GM19043 (cell line): ENCODE measurements around the gene TMEM200A.
A peak's percentile ranks its signal among the peaks of the same experiment; 100 is the strongest.
"Not testable (repeated sequence)": the region's sequence is repeated elsewhere in the genome, so short reads cannot be mapped to it uniquely, and the experiment has no call there.

Experiments
- ATAC-seq: cut with Tn5 transposase; IDR thresholded peaks from one replicate; pipeline ENCODE4 v1.9.1; 2021; ENCODE audit warnings: low read depth; ENCODE audit not compliant: unreplicated experiment

The TMEM200A gene

DNA sequence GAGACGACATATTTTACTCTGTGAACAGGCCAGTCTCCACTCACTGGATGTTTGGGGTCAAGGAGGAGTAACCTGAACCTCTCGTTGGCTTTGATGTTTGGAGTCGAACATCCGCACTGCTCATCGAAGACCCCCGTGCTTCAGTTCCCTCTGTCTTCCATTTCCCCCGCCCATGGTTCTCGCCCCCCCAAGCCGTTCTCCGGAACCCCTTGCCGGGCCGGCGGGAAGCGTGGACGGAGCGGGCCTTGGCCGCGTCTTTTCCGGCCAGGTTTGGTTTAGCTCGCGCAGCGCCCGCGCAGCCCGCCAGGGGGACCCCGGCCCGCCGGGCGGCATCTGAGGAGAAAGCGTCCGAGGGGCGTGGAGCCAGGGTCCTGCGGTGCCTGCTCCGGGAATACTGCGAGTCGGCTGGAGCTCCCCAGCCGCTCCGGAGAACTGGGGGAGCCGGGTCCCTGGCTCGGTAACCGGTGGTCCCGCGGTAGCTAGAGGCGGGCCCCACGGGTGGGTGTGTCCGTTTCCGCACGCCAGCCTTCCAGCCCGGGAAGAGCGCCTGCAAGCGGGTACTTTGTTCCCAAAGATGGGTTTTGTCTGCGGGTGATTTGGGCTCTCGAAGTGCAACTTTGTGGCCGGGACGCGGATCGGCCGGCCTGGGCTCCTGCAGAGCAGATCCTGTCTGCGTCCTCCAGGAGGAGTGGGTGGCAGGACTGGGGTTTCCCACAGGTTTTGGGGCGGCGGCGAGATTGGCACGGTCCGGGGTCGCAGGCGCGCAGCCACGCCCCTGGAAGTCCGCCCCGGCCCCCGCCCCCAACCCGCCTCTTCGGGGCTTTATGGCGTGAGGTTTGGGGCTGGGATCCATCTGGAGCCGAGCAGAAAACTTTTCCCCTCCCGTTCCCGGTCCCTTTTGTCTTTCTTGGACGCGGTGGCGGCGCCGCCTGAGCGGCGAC lies at the start of gene TMEM200A:
TMEM200A (plus strand) TSS at position 852 of the 941 bp plus-strand sequence. CDS start 74,406 bp downstream, outside the sequence.
- ATAC-seq: peak; percentile 59

- no peak for ATAC-seq
These were observed 44.9 kb upstream of the TMEM200A start for GRCh38 chr6:130320908-130321307.

DNA sequence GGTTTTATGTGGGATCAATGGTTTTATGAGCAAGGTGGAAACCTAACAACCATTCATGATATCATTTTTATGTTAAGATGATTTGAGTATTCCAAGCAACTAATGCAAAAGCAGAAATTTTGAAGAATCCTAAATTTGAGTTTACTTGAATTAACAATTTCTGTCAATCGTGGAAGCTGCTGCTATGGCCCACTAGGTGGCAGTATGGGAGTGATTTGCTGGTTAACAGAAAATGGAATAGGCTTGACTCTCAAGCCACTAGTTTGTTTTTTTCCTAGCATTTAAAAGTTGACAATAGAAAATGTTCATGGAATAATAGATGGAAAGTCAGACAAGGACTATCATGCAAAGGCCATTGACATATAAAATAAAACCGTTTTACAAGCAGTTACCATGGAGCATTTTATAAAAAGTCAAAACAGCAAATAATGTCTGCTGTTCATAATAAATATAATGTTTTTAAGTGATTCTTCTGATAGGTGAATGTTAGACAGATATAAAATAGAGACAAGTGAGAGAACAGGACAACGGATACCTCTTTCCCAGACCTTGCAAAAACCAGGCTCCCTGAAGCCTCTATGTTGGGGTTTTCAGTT lies 43.0 kb upstream of the TMEM200A start:
- ATAC-seq: no peak

DNA sequence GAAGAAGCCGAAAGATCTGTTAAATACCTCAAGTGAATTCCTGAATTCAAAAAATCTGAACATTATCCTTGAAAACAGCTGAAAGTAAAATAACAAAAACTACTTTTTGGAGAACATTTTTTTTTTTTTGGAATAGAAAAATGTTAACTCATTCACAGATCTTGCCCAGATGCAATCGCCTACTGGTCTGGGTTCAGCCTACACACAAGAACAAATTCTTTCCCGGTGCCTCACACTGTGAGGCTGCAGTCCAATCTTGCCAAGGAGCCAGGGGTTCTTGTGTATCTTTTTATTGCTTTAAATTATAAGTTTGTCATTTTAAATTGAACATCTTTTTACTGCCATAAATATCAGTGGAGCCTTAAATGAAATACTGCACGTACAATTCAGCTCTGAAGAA lies 41.2 kb upstream of the TMEM200A start:
- no peak for ATAC-seq

DNA sequence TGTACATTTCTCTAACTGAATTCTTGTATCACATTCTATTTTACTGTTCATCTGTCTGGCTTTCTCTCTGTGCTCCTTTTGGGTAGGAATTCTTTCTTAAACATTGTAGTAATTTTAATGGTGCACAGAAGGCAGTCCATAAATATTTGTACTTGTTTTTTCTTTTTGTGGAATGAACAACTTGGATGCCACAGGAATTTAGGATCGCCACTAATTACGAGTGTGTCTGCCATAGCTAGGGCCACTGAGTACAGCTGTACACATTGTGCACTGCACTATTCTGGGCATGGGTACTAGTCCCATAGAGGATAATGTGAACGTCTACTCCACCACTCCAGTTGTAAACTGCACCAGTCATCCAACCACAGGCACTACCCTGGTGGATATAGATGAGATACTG lies 39.3 kb upstream of the TMEM200A start:
- no peak for ATAC-seq

GRCh38 chr6:130337534-130337933 lies 28.3 kb upstream of the TMEM200A start:
- ATAC-seq: no peak

DNA sequence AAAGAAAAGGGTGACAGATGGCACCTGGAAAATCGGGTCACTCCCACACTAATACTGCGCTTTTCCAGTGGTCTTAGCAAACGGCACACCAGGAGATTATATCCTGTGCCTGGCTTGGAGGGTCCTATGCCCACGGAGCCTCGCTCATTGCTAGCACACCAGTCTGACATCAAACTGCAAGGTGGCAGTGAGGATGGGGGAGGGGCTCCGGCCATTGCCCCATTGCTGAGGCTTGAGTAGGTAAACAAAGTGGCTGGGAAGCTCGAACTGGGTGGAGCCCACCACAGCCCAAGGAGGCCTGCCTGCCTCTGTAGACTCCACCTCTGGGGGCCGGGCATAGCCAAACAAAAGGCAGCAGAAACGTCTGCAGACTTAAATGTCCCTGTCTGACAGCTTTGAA lies 19.5 kb upstream of the TMEM200A start:
- not testable (repeated sequence) for ATAC-seq

DNA sequence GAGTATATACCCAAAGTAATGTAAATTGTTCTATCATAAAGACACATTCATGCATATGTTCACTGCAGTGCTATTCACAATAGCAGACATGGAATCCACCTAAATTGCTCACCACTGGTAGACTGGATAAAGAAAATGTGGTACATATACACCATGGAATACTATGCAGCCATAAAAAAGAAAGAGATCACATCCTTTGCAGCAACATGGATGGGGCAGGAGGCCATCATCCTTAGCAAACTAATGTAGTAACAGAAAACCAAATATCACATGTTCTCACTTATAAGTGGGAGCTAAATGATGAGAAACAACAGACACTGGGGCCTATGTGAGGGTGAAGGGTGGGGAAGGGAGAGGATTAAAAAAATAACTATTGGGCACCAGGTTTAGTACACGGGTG lies 11.5 kb upstream of the TMEM200A start:
- ATAC-seq: no peak

GRCh38 chr6:130355572-130355971 lies 10.2 kb upstream of the TMEM200A start:
- ATAC-seq: no peak

DNA sequence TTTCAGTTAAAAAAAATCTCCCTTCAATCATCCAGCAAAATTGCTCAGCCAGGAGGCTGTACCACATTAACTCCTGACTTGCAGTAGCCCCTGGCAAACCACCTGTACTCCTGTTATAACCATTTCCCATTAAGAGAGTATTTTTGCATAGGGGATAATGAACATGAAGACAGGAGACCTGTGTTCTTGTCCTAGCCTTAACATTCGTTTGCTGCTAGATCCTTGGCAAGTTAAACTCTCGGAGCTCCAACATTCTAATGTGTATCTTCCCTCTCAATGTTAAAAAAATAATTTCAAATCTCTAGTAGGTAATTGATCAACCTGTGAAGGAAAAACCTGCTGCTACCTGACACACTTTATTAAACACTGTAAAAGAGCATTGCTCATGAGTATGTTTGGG lies 8.4 kb upstream of the TMEM200A start:
- ATAC-seq: no peak

GRCh38 chr6:130359736-130360135 lies 6.1 kb upstream of the TMEM200A start:
- no peak for ATAC-seq

DNA sequence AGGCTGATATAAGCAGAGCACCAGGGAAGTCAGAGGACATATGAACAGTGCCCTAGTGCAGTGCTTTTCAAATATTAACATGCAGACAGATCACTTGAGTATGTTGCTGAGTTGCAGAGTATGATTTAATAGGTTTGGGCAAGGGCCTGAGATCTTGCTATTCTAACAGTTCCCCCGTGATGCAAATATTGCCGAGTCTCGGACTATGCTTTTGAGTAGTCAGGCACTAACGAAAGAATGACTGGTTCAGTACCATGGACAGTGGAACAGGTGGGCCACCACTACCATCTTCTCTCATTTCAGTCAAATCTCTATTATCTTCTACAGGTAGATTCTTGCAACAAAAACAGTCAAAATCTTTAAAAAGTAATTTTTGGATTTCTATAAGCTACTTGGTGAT lies 3.7 kb upstream of the TMEM200A start:
- no peak for ATAC-seq

DNA sequence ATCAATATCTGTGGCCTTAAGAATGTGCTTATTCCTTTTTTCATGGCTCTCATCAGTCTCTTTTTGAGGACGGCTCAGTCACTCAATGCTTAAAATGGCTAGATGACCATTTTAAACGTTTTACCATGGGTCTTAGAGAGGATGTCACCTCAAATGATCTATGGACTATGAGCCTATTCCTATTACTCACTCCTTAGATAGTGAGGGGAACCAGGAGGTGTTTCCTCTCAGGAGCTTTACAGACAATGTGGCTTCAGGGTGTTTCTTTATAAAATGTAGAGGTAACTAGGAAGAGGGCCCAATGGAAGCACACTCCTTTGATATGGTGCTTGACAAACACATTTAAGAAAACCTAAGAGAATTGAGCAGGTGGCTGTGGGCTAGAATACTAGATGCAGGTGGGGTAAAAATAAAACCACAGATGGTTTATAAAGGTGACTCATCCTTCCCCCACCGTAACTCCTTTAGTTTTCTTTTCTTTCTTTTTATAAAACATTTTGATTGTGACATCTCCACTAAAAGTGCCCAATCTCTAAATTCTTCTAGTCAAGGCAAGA lies 1.5 kb upstream of the TMEM200A start:
- ATAC-seq: no peak

DNA sequence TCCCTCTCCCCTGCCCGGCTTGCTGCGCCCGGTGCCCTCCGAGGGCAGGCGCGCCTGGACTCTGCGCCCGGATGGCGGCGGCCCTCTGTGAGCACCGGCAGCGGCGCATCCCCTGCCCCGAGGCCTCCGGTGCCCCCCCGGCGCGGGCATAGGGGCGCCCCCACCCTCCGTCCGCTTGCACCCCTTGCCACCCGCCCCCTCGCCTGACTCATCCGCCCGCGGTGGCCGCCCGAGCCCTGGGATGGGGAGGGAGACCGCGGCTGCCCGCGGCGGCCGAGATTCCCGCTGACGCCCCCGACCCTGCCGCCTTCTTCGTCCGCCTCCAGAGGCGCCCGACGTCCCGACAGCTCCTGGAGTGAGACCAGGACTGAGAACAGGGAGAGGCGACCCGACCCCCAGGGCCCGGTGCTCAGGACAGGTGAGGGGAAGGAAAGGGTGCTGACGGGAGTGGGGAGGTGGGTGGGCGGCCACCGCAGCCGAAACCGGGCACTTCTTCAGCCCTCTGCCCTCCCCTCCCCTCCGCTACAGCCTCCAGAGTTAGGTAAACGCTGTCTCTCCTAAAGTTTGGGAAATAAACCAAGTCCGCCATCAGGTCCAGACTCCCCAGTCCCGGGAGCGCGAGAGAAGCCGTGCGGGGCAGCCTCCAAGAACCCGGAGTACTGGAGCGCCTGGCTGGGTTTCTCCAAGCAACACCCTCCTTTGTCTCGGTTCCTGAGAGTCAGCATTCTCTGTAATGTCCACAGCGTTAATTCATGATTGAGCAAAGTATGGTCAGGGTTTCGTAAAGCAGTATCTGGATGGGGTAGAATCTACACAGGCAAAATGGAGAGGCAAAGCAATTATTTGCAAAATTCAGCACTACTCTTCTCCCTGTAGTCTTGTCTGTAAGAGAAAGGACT lies 539 bp downstream of the TMEM200A start:
- ATAC-seq: no peak

- ATAC-seq: no peak
These were observed 1.9 kb downstream of the TMEM200A start for GRCh38 chr6:130367767-130368166.

GRCh38 chr6:130368576-130368975 lies 2.8 kb downstream of the TMEM200A start:
- ATAC-seq: no peak

DNA sequence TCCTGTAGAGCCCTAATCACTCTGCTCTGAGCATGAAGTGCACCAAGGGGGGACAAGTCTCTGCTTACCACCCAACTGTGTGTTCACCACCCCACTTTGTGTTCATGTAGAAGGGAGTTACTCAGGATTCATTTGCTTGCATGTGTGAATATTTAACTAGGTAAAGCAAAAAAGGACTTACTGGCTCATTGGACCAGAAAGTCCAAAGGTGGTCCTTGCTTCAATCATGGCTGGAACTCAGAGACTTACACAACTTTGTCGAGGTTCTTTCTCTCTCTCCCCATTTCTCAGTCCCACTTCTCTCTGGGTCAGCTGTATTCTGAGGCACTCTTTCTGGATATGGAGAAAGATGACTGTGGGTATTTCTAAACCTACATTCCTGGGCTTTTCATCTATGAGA lies 4.0 kb downstream of the TMEM200A start:
- no peak for ATAC-seq

- no peak for ATAC-seq
These were observed 6.2 kb downstream of the TMEM200A start for GRCh38 chr6:130371921-130372420.

DNA sequence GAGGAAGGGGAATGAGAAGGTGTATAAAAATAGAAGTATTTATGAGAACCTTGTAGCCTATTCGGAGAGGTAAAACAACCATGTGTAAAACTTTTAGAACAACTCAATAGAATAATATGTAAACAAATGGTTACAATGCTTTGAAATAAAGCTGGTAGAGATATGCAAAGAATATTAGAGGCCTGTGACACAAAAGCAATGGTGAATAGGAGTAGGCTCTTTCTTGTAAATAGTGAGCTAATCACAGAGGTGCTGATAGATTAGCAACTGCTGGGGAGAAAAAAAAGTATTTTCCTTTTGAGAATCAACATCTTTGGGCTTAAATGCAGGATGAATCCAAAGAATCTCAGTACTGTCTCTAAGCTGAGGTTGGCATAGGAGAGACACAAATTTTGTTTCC lies 7.0 kb downstream of the TMEM200A start:
- ATAC-seq: no peak

- no peak for ATAC-seq
These were observed 8.2 kb downstream of the TMEM200A start for GRCh38 chr6:130373992-130374391.
